ENCODE measurements around the gene BDKRB2.

Gene BDKRB2

DNA sequence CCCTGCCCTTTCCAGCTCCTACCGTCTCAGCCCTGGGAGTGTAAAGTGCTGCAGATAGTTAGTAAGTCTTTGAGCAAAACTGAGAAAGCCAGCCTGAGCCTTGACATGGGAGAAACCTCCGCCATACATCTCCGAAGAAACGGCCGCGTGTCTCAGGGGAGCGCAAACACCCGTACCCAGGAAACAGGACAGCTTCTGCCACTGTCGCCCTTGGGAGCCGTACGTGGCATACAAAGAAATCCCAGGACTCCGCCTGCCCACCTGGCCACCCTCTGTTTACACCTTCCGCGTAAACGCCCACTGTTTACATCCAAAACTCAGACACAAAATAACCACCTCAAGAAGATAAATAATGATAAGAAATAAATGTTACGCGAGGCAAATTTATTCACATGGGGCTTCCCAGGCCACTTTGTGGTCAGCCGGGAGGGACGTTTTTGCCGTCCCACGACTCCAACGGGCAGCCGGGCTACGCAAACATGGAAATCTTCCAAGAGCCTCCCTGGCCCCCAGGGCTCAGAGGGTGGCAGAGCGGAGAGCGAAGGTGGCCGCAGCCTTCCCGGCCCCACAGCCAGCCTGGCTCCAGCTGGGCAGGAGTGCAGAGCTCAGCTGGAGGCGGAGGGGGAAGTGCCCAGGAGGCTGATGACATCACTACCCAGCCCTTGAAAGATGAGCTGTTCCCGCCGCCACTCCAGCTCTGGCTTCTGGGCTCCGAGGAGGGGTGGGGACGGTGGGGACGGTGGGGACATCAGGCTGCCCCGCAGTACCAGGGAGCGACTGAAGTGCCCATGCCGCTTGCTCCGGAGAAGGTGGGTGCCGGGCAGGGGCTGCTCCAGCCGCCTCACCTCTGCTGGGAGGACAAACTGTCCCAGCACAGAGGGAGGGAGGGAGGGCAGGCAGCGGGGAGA lies at the start of gene BDKRB2:
Gene BDKRB2, plus strand, starts transcription at position 689 of the 908 bp plus-strand sequence. CDS start 32,269 bp downstream, outside the sequence.
- DNase-seq (ENCODE audit: extremely low read depth, insufficient read length) = no peak
- H3K4me3 ChIP-seq (replicated peaks; ENCODE audit: low read depth, low read length) = no peak within 1 kb of the TSS
- no peaks in the 10 kb centered on the region for H3K36me3 ChIP-seq (ENCODE audit: control insufficient read depth, insufficient read depth, low read length)
- TF ChIP-seq, protein P1, sequence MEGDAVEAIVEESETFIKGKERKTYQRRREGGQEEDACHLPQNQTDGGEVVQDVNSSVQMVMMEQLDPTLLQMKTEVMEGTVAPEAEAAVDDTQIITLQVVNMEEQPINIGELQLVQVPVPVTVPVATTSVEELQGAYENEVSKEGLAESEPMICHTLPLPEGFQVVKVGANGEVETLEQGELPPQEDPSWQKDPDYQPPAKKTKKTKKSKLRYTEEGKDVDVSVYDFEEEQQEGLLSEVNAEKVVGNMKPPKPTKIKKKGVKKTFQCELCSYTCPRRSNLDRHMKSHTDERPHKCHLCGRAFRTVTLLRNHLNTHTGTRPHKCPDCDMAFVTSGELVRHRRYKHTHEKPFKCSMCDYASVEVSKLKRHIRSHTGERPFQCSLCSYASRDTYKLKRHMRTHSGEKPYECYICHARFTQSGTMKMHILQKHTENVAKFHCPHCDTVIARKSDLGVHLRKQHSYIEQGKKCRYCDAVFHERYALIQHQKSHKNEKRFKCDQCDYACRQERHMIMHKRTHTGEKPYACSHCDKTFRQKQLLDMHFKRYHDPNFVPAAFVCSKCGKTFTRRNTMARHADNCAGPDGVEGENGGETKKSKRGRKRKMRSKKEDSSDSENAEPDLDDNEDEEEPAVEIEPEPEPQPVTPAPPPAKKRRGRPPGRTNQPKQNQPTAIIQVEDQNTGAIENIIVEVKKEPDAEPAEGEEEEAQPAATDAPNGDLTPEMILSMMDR (IDR thresholded peaks at IDR 0.05; ENCODE audit: insufficient read depth, low read length, poor library complexity, severe bottlenecking) = no peak
- H3K27me3 ChIP-seq (replicated peaks; ENCODE audit: control insufficient read depth, insufficient read depth, low read length) = peaks cover 4% of the 10 kb centered on the region

DNA sequence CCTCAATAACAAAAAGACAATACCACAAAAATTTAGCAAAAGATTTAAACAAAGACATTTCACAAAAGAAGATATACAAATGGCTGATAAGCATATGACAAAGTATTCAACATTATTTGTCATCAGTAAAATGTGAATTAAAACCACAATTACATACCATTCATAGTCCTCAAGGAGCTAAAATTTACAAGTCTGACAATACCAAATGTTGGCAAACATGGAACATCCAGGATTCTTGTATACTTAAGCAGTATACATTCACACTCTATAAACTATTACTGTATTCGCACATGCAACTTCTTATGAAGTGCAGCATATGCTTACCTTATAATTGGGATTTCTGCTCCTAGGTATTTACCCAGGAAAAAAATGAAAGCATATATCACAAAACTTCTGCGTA lies 49.7 kb upstream of the BDKRB2 start:
- Histone ChIP-seq H3K4me3 (replicated peaks; ENCODE audit: low read depth, low read length) (no peak overlapping the region), H3K36me3 (ENCODE audit: control insufficient read depth, insufficient read depth, low read length) (no peaks in the 10 kb centered on the region), H3K27me3 (replicated peaks; ENCODE audit: control insufficient read depth, insufficient read depth, low read length) (no peaks in the 10 kb centered on the region)
- TF ChIP-seq, protein P1 (IDR thresholded peaks at IDR 0.05; ENCODE audit: insufficient read depth, low read length, poor library complexity, severe bottlenecking) = no peak
- DNase-seq (ENCODE audit: extremely low read depth, insufficient read length) = no peak

DNA sequence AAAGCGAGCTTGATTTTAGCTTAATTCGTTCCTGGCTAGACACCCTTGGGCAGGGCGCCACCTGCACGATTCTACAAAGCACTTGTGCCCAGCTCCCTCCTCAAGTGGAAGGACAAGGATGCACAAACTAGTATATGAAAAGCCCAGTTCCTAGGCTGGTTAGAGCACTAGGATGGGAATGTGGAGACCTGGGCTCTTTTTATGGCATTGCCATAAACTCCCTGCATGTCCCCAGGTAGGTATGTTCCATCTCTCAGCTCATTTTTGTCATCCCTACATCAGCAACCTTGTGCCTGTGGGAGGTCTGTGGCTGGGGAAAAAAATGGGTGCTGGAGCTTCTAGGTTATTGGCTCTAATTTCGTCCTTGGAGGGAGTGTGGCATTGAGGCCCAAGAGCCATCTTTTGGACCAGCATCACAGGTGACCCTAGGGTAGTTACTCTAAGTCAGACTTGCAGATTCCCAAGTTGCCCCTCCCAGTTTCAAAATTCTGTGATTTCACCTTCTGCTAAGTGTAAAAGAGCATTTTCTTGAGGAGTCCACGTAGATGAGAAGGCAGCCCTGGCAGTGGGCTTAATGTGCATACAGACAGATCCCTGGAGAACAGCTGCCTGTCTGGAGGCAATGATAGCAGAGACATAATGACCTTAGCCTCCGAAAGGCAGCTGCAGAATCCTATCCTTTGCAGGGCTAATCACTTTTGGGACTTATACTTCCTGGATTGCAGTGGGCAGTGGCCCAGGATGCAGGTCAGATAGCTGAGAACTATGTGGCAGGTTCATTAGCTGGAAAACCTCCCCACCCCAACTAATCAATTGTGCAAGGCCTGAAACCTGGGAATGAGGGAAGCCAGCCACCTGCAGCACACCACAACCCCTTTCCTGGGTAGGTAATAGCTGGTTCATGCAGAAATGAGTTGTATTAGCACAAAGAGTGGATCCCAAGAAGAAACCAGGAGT lies 47.6 kb upstream of the BDKRB2 start:
- DNase-seq (ENCODE audit: extremely low read depth, insufficient read length) = no peak
- TF ChIP-seq, protein P1 (IDR thresholded peaks at IDR 0.05; ENCODE audit: insufficient read depth, low read length, poor library complexity, severe bottlenecking) = no peak
- Histone ChIP-seq H3K4me3 (replicated peaks; ENCODE audit: low read depth, low read length) (no peak overlapping the region), H3K27me3 (replicated peaks; ENCODE audit: control insufficient read depth, insufficient read depth, low read length) (no peaks in the 10 kb centered on the region), H3K36me3 (ENCODE audit: control insufficient read depth, insufficient read depth, low read length) (no peaks in the 10 kb centered on the region)

DNA sequence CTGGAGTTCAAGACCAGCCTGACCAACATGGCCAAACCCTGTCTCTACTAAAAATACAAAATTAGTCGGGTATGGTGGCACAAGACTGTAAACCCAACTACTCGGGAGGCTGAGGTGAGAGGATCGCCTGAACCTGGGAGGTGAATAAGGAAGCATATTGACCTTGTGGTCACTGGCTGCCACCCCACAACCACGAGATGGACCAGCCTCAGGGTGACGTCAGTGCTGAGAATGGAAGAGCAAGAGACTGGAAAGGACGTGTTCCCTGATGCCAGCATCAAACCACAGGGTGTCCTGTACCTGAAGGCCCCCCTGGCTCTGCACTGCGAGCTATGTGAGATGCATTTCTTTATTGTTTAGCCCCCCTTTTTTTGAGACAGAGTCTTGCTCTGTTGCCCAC lies 45.9 kb upstream of the BDKRB2 start:
- no peak for DNase-seq (ENCODE audit: extremely low read depth, insufficient read length)
- no peaks in the 10 kb centered on the region for H3K27me3 ChIP-seq (replicated peaks; ENCODE audit: control insufficient read depth, insufficient read depth, low read length)
- TF ChIP-seq, protein P1 (IDR thresholded peaks at IDR 0.05; ENCODE audit: insufficient read depth, low read length, poor library complexity, severe bottlenecking) = no peak
- no peaks in the 10 kb centered on the region for H3K36me3 ChIP-seq (ENCODE audit: control insufficient read depth, insufficient read depth, low read length)
- H3K4me3 ChIP-seq (replicated peaks; ENCODE audit: low read depth, low read length) = no peak overlapping the region

DNA sequence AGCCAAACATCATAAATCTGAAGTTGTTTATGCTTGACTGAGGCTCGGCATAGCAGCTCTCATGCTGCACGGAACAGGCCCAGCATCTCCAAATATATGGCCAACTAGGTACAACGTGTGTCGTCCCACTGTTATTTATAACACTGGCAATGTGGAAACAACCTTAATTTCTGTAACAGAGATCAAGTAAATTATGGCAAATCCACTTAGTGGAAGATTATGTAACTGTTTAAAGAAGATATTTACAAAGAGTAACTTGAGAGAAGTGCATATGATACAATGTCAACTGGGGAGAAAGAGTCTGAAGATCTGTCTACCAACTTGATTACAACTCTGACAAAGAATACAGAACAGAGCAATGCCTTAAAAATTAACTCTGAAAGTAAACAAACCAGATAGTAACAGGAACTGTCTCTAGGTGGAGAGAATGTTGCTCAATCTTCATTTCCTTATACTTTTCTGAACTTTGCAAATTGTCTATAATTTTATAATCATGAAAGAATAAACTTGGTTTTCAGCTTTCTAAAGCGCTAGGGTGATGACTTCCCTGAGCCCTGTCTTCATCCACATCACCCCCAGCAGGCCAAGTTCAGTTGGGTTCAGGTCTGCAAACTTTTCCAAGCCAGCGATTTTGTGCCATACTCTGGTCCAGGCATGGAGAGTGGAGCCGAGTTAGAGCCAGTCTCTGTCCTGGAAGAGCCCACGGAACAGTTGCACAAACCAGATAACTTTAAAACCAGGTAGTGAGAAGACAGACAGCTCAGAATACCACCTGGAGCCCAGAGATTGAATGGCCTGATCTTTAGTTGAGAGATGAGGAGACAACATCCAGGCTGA lies 44.3 kb upstream of the BDKRB2 start:
- TF ChIP-seq, protein P1 (IDR thresholded peaks at IDR 0.05; ENCODE audit: insufficient read depth, low read length, poor library complexity, severe bottlenecking) = no peak

More for the DNA sequence above, 44.3 kb upstream of the BDKRB2 start:
- H3K4me3 ChIP-seq (replicated peaks; ENCODE audit: low read depth, low read length) = no peak overlapping the region
- no peak for DNase-seq (ENCODE audit: extremely low read depth, insufficient read length)
- no peaks in the 10 kb centered on the region for H3K36me3 ChIP-seq (ENCODE audit: control insufficient read depth, insufficient read depth, low read length)
- no peaks in the 10 kb centered on the region for H3K27me3 ChIP-seq (replicated peaks; ENCODE audit: control insufficient read depth, insufficient read depth, low read length)
